GM19463 (cell line): Measurements from ENCODE around the gene TMEM92.
"Not testable (repeated sequence)": the region's sequence is repeated elsewhere in the genome, so short reads cannot be mapped to it uniquely, and the experiment has no call there.

Experiments
- ATAC-seq: cut with Tn5 transposase; IDR thresholded peaks from one replicate; pipeline ENCODE4 v1.9.1; 2021; ENCODE audit warnings: mild to moderate bottlenecking, moderate library complexity; ENCODE audit not compliant: unreplicated experiment

TMEM92 gene

GRCh38 chr17:50297407-50297865, 23.2 kb downstream of the TMEM92 start:
- ATAC-seq, result no peak

- no peak for ATAC-seq
Observed at GRCh38 chr17:50298018-50298417, 23.8 kb downstream of the TMEM92 start.

GRCh38 chr17:50299776-50300175, 25.5 kb downstream of the TMEM92 start:
- no peak for ATAC-seq

- ATAC-seq, result not testable (repeated sequence)
Observed at GRCh38 chr17:50300824-50301223, 26.6 kb downstream of the TMEM92 start.

- no peak for ATAC-seq
Observed at GRCh38 chr17:50301891-50302584, 27.8 kb downstream of the TMEM92 start.

GRCh38 chr17:50303051-50303450, 28.8 kb downstream of the TMEM92 start:
- no peak for ATAC-seq

GRCh38 chr17:50303596-50303995, 29.3 kb downstream of the TMEM92 start:
- ATAC-seq, result no peak

- no peak for ATAC-seq
Observed at GRCh38 chr17:50304781-50305404, 30.6 kb downstream of the TMEM92 start.

- no peak for ATAC-seq
Observed at GRCh38 chr17:50307654-50308053, 33.4 kb downstream of the TMEM92 start.

GRCh38 chr17:50308666-50309065, 34.4 kb downstream of the TMEM92 start:
- ATAC-seq, result no peak

GRCh38 chr17:50310455-50311111, 36.3 kb downstream of the TMEM92 start:
- no peak for ATAC-seq

GRCh38 chr17:50311112-50311460, 36.8 kb downstream of the TMEM92 start:
- ATAC-seq, result no peak

- ATAC-seq, result no peak
Observed at GRCh38 chr17:50311483-50311882, 37.2 kb downstream of the TMEM92 start.

GRCh38 chr17:50312308-50312707, 38.0 kb downstream of the TMEM92 start:
- ATAC-seq, result no peak

GRCh38 chr17:50314456-50315011, 40.3 kb downstream of the TMEM92 start:
- ATAC-seq, result no peak

- no peak for ATAC-seq
Observed at GRCh38 chr17:50316016-50316587, 41.8 kb downstream of the TMEM92 start.

GRCh38 chr17:50316660-50317059, 42.4 kb downstream of the TMEM92 start:
- not testable (repeated sequence) for ATAC-seq

GRCh38 chr17:50317121-50317520, 42.9 kb downstream of the TMEM92 start:
- ATAC-seq, result no peak

GRCh38 chr17:50318501-50319285, 44.4 kb downstream of the TMEM92 start:
- ATAC-seq, result no peak

GRCh38 chr17:50319306-50320004, 45.2 kb downstream of the TMEM92 start:
- ATAC-seq, result no peak
